IPS-NIHi7 (cell line): ENCODE data around the gene FAM163B.
A peak's percentile ranks its signal among the peaks of the same experiment; 100 is the strongest.
"Not testable (repeated sequence)": the region's sequence is repeated elsewhere in the genome, so short reads cannot be mapped to it uniquely, and the experiment has no call there.

Experiments
- DNase-seq: peaks from one replicate; pipeline ENCODE4 v3.0.0; 2012; ENCODE audit warnings: mixed read lengths; ENCODE audit errors: extremely low spot score

Gene FAM163B

DNA sequence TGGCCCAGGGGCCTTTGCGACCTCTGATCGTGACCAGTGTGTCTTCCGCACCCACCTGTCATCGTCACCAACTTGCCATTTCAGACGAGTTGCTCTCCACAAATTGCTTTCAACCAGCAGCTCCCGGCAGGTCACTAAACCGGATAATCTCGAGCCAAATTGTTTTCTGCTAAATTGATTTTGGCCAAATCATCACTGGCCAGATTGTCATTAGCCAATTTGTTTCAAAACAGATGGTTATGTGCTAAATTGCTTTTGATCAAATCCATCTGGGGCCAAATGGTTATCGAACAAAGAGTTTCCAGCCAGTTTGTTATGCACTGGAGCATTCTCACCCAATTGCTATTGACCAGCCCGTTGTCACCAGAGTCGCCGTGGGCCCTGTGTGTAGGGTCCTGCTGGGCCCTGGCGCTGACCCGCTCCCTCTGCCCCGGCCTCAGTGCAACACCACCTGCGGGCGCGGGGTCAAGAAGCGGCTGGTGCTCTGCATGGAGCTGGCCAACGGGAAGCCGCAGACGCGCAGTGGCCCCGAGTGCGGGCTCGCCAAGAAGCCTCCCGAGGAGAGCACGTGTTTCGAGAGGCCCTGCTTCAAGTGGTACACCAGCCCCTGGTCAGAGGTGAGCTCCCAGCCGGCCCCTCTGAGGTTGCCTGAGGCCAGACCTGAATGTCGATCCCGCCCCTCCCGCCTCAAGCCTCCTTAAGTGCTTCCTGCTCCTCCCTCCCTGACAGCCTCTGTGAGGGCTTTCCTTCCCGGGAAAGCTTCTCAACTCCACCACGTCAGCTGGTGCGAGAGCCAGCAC is 39.1 kb downstream of the FAM163B start:
- DNase-seq: peak; percentile 57

GRCh38 chr9:133569121-133569785 is 39.9 kb downstream of the FAM163B start:
- DNase-seq: no peak

DNA sequence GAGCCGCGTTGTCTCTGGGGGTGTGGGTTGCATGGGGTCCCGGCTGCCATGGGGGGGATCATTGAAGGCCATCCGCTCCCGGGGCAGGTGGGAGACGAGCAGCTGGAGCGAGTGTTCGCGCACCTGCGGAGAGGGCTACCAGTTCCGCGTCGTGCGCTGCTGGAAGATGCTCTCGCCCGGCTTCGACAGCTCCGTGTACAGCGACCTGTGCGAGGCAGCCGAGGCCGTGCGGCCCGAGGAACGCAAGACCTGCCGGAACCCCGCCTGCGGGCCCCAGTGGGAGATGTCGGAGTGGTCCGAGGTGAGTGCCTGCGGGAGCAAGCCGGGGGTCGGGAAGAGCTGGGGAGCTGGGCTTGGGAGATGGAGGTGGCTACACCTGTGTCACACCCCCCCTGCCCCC is 41.0 kb downstream of the FAM163B start:
- DNase-seq: no peak

GRCh38 chr9:133566817-133567216 is 42.4 kb downstream of the FAM163B start:
- no peak for DNase-seq

DNA sequence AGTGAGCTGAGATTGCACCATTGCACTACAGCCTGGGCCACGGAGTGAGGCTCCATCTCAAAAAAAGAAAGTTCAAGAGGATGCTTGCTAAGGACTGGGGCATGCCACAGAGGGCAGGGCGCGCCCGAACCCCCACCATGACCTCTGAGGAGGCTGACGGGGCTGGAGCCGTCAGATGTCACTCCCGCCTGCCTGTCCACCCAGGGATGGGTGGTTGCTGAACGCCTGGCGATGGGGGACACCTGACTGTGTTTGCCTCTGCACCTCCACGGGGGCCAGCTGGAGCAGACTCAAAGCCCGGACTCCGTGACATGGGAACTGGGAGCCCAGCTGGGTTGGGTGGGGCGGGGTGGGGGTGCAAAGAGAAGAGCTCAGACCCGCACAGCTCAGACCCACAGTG is 42.8 kb downstream of the FAM163B start:
- no peak for DNase-seq

DNA sequence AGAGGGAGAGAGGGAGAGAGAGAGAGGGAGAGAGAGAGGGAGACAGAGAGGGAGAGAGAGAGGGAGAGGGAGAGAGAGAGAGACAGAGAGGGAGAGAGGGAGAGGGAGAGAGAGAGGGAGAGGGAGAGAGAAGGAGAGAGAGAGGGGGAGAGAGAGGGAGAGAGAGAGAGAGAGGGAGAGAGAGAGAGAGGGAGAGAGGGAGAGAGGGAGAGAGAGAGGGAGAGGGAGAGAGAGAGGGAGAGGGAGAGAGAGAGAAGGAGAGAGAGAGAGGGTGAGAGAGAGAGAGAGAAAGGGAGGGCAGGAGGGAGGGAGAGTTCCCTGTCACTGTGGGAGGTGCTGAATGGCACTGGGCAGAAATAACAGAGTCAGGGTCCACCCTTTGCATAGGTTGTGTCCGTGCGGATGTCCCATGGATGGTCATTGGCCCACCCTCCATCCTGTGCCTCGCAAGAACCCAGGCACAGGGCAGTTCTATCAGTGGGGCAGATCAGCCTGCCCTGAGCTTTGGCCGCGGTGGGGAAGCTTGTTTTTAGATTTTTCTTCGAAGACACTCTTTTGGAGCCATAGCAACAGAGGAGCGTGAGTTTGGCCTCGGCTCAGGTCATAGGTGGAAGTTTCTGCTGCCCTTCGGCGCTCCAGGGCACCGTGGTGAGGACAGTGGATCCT is 44.6 kb downstream of the FAM163B start:
- no peak for DNase-seq

DNA sequence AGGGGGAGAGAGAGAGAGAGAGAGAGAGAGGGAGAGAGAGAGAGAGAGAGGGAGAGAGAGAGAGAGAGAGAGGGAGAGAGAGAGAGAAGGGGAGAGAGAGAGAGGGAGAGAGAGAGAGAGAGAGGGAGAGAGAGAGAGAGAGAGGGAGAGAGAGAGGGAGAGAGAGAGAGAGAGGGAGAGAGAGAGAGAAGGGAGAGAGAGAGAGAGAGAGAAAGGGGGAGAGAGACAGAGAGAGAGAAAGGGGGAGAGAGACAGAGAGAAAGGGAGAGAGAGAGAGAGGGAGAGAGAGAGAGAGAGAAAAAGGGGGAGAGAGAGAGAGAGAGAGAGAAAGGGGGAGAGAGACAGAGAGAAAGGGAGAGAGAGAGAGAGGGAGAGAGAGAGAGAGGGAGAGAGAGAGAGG is 45.4 kb downstream of the FAM163B start:
- not testable (repeated sequence) for DNase-seq

DNA sequence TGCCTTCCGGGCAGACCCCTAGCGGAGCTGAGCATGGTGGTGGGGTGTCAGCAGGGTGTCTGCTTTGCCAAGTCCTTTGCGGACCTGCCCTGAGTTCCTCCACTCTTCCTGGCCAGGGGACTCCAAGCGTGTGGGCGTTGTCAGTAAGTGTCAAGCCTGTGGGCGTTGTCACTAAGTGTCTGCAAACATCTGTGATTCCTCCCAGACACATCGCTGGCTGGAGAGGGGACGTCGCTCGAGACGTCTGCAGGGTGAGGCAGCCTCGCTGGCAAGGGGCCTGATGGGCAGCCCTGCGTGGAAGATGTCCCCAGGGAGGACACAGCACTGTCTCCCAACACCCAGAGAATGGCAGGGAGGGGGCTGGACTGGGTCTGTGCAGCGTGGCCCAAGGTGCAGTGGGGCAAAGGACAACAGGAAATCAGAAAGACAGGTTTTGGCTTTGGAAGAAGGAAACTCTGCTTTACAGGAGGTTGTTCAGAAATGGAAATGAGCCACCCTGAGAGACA is 45.8 kb downstream of the FAM163B start:
- DNase-seq: no peak

DNA sequence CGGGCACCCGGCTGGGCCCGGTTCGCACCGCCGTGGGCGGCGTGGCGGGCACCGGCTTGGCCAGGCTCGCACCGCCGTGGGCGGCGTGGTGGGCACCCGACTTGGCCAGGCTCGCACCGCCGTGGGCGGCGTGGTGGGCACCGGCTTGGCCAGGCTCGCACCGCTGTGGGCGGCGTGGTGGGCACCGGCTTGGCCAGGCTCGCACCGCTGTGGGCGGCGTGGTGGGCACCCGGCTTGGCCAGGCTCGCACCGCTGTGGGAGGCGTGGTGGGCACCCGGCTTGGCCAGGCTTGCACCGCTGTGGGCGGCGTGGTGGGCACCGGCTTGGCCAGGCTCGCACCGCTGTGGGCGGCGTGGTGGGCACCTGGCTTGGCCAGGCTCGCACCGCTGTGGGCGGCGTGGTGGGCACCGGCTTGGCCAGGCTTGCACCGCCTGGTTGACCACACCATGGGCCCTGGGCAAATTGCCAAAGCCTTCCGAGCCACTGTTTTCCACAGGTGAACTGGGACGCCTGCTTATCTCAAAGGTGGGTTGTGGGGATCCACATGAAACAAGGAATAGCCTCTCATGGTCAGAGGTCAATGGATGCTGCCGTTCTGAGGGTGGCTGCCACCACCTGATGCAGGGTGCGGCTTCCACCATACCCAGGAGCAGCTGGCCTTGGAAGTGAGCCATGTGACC is 46.4 kb downstream of the FAM163B start:
- no peak for DNase-seq

DNA sequence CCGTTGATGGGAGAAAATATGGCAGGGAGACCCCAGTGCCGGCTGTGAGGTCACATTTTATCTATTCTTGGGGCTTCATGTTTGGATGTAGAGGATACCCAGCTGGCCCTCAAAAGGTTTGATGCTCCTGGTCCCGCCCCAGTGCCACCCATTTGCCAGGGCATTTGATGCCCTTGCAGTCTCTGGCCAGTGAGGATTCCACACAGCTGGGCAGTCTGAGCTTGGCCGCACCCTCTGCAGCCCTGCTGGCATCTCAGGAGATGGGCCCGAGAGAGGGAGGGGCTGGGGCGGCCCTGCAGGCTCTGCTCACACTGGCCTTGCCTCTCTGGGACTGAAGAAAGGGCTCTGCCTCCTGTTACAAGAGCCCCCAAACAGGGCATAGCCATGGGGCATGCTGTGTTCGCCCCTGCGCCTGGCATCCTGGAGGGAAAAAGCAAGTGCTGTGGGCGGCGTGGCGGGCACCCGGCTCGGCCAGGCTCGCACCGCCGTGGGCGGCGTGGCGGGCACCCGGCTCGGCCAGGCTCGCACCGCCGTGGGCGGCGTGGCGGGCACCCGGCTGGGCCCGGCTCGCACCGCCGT is 47.1 kb downstream of the FAM163B start:
- DNase-seq: no peak

GRCh38 chr9:133560944-133561343 is 48.2 kb downstream of the FAM163B start:
- no peak for DNase-seq

- no peak for DNase-seq
Observed at GRCh38 chr9:133560311-133560710, 48.9 kb downstream of the FAM163B start.

DNA sequence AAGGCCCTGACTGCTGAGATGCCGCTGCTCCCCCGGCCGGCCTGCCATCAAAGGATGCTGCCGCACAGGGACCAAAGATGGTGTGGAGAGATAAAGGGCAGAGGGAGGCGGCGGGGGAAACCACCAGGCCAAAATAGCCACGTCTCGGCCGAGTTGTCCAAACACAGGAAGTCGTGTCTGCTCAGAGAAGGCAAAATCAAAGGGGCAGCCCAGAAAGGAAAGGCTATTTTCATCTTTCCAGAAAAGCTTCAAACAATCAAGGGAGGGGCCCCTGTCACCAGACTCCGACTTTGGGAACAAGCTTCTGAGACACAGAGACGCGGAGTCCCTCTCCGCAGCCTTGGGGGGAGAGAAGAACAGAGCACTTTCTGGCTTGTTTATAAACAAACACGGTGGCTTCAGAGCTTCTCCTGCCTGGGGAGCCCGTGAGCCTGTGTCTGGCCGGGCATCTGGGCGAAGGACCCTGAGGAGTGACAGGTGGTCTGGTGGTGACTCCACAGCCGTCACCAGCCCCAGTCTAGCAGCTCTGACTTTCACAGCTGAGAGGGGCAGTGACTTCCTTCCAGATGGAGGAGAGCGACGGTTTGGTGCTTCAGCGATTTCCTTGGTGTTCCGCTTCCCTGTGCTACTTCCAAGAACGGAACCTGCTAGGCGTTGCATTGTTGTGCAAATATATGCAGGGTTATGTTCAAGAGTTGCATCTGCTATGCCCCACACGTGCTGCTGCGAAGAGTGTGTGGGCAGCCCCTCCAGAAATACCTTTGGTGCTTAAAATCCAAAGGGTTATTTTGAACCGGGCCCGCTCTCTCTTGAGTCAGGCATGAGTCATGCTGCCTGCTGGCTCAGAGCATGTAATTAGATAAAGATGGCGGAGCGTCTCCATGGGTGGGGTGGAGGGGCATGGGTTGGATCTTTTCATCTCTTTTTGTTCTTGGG is 50.7 kb downstream of the FAM163B start:
- DNase-seq: peak; percentile 69

DNA sequence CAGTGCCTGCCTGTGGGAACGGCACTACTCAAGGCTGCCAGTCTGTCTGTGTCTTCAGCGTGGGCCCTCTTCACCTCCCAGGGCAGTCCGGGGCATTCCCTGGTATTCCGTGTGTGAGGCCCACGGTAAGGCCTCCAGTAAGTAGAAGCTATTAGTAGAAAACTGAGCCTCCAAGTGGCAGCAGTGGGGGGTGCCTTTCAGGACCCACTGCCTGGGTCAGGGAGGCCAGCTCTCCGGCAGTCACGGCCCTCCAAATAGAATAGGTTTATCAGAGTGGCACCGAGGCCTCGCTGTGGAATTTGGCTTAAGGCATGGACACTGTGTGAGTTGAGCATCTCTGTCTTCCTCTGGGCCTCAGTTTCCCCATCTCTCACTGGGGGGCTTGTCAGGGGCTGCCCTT is 51.6 kb downstream of the FAM163B start:
- no peak for DNase-seq

DNA sequence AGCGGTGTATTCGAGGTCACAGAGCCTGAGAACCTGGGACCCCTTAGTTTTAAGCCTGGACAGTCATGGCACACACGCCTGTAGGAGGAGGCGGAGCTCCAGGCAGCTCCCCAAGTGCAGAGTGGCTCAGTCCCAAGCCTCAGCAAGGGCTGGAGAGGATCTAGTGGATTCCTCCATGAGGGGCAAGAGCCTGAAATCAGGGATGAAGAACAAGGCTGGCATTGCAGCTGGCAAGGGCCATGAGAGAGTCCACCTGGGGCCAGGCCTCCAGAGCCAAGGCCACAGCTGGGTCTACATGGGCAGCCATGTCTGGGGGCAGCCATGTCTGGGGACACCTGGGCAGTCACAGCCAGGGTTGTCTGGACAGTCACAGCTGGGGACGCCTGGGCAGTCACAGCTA is 52.8 kb downstream of the FAM163B start:
- DNase-seq: no peak

GRCh38 chr9:133554729-133555128 is 54.5 kb downstream of the FAM163B start:
- DNase-seq: no peak

- peak; percentile 78 for DNase-seq
Observed at GRCh38 chr9:133553973-133554713, 55.0 kb downstream of the FAM163B start.

DNA sequence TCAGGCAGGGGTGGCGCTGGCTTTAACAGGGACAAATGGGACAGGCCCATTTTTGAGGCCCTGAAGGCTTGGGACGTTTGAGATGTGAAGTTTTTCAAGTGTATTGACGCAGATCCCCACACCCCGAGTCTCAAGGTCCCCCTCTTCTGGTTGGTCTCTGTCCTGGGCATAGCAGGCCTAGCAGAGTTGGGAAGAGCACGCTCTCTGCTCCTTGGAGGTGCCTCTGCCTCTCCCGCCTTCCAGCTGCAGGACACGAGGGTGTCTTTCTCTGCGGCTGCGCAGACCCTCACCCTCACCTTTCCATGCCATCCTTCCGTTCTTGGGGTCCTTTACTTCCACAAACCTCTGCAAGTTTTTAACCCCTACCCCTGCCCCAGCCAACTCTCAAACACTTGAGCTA is 56.1 kb downstream of the FAM163B start:
- no peak for DNase-seq

GRCh38 chr9:133552236-133552635 is 57.0 kb downstream of the FAM163B start:
- DNase-seq: no peak

GRCh38 chr9:133551446-133551845 is 57.7 kb downstream of the FAM163B start:
- DNase-seq: no peak
